NCI-H2107 treated with DMSO at 0.1 percent for 48 hours (cell line): Measurements from ENCODE around the gene ALAD.
"Not testable (repeated sequence)": the region's sequence is repeated elsewhere in the genome, so short reads cannot be mapped to it uniquely, and the experiment has no call there.

Experiments
- DNase-seq: peaks from one replicate; lab custom pipeline; 2025; ENCODE audit not compliant: unreplicated experiment; lab: John Stamatoyannopoulos, UW

ALAD gene

DNA sequence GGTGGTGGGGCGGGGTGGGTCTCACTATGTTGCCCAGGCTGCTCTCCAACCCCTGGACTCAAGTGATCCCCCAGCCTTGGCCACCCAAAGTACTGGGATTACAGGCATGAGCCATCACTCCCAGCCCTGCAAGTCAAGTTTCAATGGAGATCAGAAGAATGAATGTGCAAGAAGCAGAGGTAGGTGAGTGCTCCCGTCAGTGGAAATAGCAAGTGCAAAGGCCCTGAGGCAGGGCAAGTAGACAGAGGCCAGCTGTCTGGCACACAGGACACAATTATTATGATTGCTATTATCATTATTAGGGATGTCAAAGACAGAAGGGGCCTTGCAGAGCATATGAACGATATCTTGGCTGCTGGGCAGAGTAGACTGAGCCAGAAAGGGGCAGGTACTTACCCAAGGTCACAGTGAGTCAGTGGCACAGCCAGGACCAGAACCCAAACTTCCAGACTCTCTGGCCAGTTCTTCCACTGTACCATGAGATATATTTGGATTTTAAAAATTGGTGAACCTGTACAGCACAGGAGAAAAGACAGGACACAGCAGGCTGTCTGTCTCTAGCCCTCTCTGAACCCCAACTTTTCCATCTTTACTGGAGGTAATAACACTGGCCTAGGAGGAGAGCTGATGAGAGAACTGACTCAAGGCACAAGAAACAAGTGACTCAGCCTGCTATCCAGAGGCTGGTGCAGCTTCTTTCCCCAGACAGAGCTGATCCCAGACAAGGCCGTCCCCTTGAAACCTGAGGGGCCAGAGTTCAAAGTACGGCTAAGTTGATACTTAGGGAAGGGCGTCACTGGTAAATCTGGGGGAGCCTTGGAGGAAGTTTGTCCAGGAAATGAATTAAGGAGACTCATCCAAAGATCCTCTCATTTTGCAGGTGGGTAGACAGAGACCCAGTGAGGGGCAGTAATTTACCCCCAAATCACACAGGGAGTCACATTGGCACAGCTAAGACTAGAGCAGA lies 25.7 kb downstream of the ALAD start:
- no peak for DNase-seq

DNA sequence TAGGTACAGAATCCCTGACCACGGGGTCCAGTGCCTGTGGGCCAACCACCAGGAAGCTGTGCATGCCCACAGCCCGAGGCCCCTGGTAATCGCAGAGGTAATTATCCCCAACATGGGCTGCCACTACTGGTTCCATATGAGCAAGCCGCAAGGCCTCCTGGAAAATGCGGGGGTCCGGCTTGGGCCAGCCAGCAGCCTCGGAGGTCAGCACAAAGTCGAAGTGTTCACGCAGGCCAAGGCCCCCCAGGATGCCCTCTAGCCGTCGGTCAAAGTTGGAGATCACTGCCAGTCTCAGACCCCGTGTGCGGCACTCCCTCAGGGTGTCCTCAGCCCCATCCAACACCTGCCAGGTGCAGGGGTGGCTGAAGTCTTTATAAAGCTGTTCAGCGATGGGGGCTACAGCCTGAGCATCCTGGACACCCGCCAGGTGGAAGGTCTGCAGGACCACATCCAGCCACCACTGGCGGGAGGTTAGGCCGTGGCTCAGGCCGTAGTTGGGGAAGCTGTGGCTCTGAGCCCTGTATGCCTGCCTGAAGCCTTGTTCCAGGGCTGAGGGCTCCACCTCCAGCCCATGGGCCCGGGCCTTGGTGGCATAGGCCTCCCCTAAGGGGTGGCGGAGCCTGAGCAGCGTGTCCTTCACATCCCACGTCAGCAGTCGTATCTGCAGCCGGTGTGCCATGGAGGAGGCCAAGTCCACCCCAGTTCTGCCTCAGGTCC lies 27.2 kb downstream of the ALAD start:
- no peak for DNase-seq

DNA sequence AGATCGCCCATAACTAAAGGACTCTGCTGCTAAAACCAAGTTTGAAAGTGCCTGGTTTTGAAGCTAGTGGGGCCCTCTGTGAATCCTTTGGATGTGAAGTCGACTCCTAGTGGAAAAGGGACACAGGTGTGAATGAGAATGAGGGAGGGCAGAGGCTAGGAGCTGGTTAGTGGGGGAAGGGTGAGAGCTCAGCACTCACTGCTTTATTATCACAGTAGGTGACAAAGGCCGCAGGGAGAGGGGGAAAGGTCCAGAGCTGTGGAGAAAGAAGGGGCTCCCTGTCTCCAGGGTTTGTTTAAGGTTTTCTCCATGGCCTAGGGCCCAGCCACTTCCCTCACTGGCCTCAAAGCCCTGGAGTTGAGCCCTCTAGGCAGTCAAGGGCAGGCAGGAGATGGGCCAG lies 27.8 kb downstream of the ALAD start:
- DNase-seq, result no peak

DNA sequence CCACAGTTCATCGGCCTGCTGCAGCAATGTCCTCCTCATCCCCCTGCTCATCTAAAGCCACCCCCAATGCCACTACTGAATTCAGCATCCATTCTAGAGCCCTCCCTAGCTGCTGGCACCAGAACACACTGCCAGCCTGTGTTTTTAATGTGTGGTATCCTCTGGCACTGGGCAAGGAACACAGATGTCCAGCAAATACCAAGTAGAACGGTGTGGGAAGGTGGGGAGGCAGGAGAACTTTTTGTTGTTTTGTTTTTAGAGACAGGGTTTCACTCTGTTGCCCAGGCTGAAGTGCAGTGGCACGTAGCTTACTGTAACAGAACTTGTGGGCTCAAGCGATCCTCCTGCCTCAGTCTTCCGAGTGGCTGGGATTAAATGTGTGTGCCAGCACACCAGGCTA lies 29.0 kb downstream of the ALAD start:
- no peak for DNase-seq

DNA sequence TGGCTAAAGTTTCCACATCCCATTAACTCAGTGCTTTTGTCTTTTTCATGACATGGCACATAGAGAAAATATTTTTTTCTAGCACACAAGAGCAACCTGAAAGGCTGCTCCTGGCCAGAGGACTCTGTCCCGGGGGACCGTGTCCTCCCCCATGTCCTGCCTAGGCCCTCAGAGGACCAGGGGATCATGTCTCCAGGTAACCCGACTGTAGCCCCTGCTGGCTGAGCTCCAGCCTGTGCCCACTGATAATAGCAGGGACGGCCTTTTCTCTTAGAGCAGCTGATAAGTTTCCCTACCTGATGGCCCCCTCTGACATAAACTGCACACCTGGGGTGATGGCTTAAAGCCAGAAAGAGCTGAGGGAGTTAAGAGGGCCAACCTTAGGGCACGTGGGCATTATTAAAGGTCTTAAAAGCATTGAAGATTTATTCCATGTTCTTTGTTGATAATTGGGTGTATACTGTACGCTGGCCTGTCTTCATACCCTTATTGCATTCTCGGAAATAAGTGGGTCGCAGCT lies 30.2 kb downstream of the ALAD start:
- DNase-seq, result peak; percentile 46

DNA sequence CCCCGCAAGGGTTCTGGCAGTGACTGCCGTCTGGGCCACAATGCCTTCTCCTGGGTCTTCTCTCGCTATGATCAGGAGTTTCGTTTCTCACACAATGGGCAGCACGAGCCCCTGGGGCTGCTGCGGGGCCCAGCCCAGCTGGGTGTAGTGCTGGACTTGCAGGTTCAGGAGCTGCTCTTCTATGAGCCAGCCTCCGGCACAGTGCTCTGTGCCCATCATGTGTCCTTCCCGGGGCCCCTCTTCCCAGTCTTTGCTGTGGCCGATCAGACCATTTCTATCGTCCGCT lies 31.3 kb downstream of the ALAD start:
- no peak for DNase-seq

DNA sequence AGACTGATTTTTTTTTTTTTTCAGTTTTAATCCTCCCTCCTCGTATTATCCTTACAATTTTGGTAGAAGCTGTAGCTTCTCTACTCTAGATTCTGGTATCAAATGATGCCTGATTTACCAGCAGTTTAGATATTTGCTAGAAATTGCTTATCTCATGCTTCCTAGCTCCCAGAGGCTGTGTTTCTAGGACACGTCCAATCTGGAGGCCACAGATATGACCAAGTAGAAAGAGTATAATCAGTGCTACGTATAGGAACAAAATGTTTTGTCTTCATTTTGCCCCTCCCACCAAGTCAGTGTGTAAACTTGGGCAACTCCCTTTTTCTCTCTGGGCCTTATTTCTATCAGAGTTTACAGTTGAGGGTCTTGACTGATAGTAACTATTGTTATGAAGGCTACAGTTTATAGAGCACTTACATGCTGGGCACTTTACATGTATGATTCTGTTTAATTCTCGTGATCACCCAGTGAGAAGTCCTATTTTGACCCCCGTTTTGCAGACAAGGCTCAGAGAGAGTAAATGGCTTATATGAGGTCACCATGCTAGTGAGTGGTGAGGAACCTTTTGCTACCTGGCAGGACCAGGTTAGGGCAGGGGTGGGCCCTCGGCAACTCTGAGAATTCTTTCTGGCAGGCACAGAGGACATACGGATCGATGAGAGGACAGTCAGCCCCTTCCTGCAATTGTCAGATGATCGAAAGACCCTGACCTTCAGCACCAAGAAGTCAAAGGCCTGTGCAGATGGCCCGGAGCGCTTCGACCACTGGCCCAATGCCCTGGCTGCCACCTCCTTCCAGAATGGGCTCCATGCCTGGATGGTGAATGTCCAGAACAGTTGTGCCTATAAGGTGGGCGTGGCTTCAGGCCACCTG lies 31.9 kb downstream of the ALAD start:
- no peak for DNase-seq

DNA sequence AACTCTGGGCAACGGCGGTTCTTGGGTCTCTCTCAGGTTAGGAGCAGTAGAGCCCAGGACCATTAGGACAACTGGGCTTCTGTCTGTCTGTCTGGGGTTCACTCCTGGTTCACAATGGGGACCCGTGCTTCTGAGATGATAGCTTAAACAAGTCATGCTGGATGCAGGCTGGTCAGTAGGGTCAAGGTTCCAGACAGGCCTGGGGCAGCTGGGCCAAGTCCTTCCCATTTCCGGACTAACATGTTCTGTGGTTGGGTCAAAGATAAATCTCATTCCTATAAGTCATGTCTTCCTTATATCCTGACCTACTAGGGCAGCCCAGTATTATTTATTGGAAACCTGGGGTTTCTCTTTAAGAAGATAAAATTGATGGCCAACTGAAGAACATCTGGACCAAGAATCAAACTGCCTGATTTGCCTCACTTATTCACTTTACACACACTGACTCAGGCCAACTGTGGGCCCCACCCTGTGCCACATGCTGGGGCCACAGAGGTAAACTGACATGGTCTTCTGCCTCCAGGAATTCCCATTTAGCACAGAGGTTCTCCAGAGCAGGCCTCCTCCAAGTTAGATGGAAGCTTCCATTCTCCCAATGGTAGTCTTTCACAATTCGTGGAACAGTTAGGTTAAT lies 32.6 kb downstream of the ALAD start:
- DNase-seq, result no peak

DNA sequence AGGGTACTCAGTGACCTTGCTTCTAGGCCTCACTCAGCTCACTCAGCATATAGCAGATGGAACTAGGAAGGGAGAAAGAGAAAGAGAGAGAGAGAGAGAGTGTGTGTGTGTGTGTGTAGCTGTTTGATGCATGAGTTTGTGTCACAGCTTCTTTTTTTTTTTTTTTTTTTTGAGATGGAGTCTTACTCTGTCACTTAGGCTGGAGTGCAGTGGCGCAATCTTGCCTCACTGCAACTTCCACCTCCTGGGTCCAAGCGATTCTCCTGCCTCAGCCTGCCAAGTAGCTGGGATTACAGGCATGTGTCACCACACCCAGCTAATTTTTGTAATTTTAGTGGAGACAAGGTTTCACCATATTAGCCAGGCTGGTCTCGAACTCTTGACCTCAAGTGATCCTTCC lies 35.4 kb downstream of the ALAD start:
- DNase-seq, result not testable (repeated sequence)

DNA sequence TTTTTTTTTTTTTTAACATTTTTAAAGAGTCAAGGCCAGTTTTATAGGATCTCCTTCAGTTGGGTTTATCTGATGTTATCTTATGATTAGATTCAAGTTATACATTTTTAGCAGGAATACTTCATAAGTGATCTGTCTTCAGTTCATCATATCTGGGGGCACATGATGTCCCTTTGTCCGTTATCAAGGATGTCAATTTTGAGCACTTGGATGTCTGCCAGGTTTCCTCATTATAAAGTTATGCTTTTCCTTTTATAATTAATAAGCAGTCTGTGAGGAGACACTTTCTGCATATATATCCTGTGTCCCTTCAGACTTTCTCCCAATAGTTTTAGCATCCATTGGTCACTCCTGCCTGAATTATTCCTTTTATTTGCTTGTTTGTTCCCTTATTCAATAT lies 36.1 kb downstream of the ALAD start:
- no peak for DNase-seq

DNA sequence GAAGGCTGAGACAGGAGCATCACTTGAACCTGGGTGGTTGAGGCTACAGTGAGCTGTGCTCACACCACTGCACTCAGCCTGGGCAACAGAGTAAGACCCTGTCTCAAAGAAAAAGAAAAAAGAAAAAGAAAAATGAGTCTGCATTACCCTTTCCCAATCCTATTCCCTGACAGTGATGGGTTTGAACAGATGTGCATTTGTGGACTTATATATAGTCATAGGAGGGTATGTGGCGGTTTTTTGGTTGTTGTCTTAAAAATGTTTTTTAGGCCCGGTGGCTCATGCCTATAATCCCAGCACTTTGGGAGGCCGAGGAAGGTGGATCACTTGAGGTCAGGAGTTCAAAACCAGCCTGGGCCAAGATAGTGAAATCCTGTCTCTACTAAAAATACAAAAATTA lies 37.7 kb downstream of the ALAD start:
- no peak for DNase-seq

DNA sequence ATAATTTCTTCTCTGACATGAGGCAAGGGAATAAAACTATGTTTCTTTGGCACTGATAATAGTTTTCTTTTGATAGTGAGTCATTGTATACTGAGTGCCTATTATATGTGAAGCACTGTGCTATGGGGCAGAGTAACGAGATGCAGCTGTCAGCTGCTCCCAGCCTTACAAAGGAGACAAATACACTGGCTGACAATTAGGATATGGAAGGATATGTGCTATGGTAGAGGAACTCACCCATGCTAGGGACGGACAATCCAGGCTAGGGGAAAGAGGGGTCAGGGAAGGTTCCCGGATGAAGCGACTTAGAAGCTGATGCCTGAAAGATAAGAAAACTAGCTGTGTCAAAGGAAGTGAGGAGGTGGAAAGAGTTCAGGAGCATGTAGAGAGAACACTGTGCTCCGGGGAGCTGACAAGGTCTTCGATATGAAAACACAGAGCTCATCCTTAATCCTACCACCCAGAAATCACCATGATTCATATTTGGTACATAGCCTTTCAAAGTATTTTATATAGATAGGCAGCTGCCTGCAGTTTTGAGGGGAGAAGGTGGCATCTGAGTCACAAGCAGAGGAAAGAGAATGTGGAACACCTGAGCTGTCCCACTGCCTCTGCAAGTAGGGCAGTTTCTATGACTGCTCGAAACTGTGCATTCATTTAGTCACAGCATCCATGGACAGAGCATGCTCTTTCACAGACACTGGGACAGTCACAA lies 39.6 kb downstream of the ALAD start:
- no peak for DNase-seq

DNA sequence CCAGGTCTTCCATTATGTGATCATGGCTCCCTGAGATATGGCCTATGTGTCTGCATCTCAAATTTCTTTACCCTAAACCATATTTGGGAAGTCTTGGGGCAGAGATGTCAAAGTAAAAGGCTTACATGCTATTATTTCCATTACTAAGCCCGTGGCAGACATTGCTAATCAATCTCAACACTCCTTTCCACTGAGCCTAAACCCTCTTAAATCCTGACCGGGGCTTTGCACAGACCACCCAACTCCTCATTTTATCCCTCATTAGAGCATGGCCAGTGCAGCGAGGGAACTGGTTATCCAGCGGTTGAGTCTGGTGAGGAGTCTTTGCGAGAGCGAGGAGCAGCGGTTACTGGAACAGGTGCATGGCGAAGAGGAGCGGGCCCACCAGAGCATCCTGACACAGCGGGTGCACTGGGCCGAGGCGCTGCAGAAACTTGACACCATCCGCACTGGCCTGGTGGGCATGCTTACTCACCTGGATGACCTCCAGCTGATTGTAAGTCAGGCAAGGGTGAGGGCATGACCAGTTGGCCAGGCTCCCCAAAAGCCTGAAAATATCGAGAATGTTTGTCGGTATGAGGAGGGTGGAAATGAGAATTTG lies 40.7 kb downstream of the ALAD start:
- DNase-seq, result no peak

DNA sequence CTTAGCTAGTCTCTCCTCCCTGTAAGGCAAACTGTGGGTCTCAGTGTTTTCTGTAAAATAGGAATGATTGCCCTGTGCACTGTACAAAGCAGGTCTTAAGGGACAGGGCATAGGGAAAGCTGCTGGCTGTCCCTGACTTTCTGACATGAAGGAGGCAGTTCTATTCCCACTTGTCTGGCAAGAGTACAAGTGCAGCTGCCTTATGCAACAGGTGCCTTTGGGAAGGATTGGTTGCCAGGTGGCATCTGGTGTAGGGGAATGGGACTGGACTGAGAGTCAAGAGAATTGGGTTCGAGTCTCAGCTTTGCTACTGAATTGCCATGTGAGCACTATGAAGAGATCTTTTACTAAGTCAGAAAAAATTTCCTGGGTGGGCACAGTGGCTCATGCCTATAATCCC lies 41.7 kb downstream of the ALAD start:
- no peak for DNase-seq

DNA sequence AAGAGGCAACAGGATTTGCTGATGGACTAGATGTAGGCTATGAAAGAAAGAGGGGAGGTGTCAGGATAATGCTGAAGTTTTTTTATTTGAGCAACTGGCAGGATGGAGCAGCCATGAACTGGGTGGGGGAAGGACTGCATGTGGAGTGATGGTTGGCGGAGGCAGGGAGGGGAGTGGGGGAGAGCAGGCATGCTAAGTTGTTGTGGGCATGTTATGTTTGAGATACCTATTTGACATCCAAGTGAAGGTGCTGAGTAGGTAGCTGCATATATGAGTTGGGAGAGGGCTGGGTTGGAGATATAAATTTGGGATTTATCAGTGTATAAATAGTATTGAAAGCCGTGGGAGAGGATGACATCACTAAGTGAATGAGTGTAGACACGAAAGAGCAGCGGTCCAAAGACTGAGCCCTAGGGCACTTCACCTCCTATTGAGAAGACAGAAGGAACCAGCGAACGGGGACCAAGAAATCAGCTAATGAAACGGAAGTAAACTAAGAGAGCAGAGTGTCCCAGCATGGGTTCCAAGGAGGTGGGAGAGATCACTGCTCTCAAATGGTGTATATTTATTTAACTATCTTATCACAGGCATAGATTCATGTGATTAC lies 44.3 kb downstream of the ALAD start:
- DNase-seq, result no peak

DNA sequence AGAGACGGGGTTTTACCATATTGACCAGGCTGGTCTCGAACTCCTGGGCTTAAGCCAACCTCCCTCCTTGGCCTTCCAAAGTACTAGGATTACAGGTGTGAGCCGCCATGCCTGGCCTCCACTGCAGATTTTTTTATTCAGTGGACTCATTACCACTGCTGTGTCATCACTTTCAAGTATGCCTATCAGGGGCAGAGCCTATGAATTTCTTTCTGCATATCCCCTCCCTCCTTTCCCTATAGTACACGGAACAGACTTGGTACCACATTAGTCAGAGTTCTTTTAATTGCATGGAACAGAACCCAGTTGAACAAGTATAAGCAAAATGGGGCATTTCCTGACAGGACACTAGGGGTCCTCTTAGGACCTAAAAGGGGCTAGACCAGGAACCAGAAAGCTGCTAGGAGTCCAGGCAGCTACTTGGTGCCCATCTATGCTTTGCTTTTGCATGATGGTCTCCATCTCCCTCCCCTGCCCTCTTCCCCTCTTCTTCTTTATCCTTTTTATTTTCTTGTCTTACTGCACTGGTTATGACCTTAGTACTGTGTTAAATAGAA lies 46.0 kb downstream of the ALAD start:
- no peak for DNase-seq

DNA sequence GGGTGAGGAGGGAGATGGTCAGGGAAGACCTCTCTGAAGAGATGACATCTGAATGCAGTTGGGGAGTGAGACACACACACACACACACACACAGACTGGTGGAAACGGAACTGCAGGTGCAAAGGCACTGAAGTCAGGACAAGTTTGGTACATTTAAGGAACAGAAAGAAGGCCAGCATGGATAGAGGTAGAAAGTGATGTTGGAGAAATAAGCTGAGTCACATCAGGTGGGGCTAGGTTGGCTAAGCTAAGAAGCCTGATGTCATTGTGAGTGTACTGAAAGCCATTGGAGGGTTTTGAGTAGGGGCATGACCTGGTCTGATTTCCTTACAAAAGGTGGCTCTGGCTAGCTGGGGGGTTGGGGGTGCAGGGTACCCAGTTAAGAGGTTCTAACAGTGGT lies 48.7 kb downstream of the ALAD start:
- no peak for DNase-seq

DNA sequence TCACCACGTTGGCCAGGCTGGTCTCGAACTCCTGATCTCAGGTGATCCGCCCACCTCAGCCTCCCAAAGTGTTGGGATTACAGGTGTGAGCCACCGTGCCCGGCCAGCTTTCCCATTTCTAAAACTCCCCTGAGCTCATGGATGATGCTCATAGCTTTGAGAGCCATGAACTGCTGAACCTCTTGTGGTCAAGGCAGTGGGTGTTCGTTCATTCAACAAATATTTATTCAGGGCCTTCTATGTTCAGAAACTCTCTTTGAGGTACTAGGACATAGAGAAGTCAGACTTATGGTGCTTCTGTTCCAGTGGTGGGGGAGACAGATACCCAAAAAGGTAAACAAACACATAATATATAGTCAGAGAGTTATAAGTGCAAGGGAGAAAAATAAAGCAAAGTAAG lies 49.1 kb downstream of the ALAD start:
- no peak for DNase-seq

DNA sequence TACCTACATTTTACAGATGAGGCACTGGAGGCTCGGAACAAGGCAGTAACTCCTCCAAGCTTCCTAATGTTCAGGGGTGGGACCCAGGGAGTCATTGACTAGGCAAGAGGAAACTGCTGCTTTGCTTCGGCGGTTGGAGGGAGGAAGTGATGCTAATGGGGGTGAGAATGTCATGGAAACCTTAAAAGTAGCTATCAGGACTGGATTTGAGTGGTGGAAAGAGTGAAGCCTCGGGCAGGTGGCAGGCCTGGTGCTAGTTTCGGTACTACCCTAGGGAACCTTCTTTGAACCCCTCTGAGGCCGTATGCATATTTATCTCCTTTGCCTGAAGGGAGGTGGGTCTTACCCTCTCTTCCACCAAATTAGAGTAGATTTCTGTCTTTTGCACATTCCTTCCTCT lies 50.1 kb downstream of the ALAD start:
- DNase-seq, result no peak
